ENCODE results near the gene EPB41L4A.
A peak's percentile ranks its signal among the peaks of the same experiment; 100 is the strongest.

The EPB41L4A gene

GRCh38 chr5:112136773-112137172 lies 282.3 kb downstream of the EPB41L4A start:
- peaks cover 7% of the 10 kb centered on the region for H3K9me3 Mint-ChIP-seq
- no peaks in the 10 kb centered on the region for H3K4me1 Mint-ChIP-seq
- peak overlapping the region in 1 of 3 experiments; percentile 41 for H3K27ac Mint-ChIP-seq
- no peaks in the 10 kb centered on the region for H3K27me3 Mint-ChIP-seq (ENCODE audit: low read depth)
- H3K36me3 Mint-ChIP-seq (ENCODE audit: low read depth) = no peaks in the 10 kb centered on the region
- no peak overlapping the region for H3K4me3 Mint-ChIP-seq
- TF ChIP-seq, protein P1, sequence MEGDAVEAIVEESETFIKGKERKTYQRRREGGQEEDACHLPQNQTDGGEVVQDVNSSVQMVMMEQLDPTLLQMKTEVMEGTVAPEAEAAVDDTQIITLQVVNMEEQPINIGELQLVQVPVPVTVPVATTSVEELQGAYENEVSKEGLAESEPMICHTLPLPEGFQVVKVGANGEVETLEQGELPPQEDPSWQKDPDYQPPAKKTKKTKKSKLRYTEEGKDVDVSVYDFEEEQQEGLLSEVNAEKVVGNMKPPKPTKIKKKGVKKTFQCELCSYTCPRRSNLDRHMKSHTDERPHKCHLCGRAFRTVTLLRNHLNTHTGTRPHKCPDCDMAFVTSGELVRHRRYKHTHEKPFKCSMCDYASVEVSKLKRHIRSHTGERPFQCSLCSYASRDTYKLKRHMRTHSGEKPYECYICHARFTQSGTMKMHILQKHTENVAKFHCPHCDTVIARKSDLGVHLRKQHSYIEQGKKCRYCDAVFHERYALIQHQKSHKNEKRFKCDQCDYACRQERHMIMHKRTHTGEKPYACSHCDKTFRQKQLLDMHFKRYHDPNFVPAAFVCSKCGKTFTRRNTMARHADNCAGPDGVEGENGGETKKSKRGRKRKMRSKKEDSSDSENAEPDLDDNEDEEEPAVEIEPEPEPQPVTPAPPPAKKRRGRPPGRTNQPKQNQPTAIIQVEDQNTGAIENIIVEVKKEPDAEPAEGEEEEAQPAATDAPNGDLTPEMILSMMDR (IDR thresholded peaks at IDR 0.05; ENCODE audit: unreplicated experiment in 3 of 3) = no peak

- H3K27ac Mint-ChIP-seq = no peak overlapping the region
- no peaks in the 10 kb centered on the region for H3K36me3 Mint-ChIP-seq (ENCODE audit: low read depth)
- TF ChIP-seq, protein P1 (IDR thresholded peaks at IDR 0.05; ENCODE audit: unreplicated experiment in 3 of 3) = no peak
- peaks cover 13% of the 10 kb centered on the region for H3K4me1 Mint-ChIP-seq
- H3K9me3 Mint-ChIP-seq = peaks cover 3% of the 10 kb centered on the region
- H3K27me3 Mint-ChIP-seq (ENCODE audit: low read depth) = peaks cover 3% of the 10 kb centered on the region
- no peak overlapping the region for H3K4me3 Mint-ChIP-seq
These were observed 291.2 kb downstream of the EPB41L4A start for GRCh38 chr5:112127861-112128260.

DNA sequence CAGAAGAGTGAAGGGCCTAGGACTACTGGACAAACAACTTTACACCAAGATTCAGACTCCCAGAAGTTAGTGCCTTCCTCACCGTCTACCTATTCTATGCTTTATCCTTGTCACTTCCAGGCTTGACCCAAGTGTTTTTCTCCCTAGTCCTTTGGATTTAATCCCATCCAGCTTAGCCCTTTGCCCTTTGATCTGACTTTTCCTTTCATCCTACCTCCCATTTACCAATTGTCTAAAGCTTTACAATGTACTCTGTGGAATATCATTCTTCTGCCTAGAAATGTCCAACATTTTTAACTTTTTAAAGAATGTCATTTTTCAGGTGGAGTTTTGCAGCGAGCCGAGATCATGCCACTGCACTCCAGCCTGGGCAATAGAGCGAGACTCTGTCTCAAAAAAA lies 292.1 kb downstream of the EPB41L4A start:
- H3K36me3 Mint-ChIP-seq (ENCODE audit: low read depth) = no peaks in the 10 kb centered on the region
- no peaks in the 10 kb centered on the region for H3K9me3 Mint-ChIP-seq
- no peak overlapping the region for H3K27ac Mint-ChIP-seq
- peaks cover 3% of the 10 kb centered on the region for H3K27me3 Mint-ChIP-seq (ENCODE audit: low read depth)
- H3K4me1 Mint-ChIP-seq = peaks cover 19% of the 10 kb centered on the region
- H3K4me3 Mint-ChIP-seq = no peak overlapping the region
- TF ChIP-seq, protein P1 (IDR thresholded peaks at IDR 0.05; ENCODE audit: unreplicated experiment in 3 of 3) = no peak

- H3K4me3 Mint-ChIP-seq = no peak overlapping the region
- peaks cover 6% of the 10 kb centered on the region for H3K9me3 Mint-ChIP-seq
- H3K4me1 Mint-ChIP-seq = peaks cover 19% of the 10 kb centered on the region
- H3K27ac Mint-ChIP-seq = peak overlapping the region in 1 of 3 experiments; percentile 50
- TF ChIP-seq, protein P1 (IDR thresholded peaks at IDR 0.05; ENCODE audit: unreplicated experiment in 3 of 3) = no peak
- peaks cover 3% of the 10 kb centered on the region for H3K36me3 Mint-ChIP-seq (ENCODE audit: low read depth)
- H3K27me3 Mint-ChIP-seq (ENCODE audit: low read depth) = peaks cover 3% of the 10 kb centered on the region
These were observed 293.2 kb downstream of the EPB41L4A start for GRCh38 chr5:112125903-112126302.

DNA sequence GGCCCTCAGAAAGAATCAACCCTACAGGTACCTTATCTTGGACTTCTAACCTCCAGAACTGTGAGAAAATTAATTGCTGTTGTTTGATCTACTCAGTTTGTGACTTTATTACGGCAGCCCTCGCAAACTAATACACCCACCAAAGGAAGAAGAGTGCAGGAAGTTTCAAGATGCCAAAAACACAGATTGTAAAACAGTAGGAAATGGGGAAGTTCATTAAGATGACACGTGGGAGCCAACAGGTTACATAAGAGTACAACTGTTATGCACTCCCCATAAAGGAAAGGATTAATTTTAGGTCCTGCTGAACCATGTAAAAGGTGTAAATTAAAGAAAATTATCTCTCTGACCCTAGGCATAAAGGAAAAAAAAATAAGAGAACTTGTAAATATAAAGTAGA lies 294.3 kb downstream of the EPB41L4A start:
- H3K27ac Mint-ChIP-seq = no peak overlapping the region
- TF ChIP-seq, protein P1 (IDR thresholded peaks at IDR 0.05; ENCODE audit: unreplicated experiment in 3 of 3) = no peak
- peaks cover 3% of the 10 kb centered on the region for H3K27me3 Mint-ChIP-seq (ENCODE audit: low read depth)
- peaks cover 10% of the 10 kb centered on the region for H3K9me3 Mint-ChIP-seq
- peaks cover 19% of the 10 kb centered on the region for H3K4me1 Mint-ChIP-seq
- no peak overlapping the region for H3K4me3 Mint-ChIP-seq
- H3K36me3 Mint-ChIP-seq (ENCODE audit: low read depth) = peaks cover 3% of the 10 kb centered on the region

GRCh38 chr5:112123086-112123485 lies 296.0 kb downstream of the EPB41L4A start:
- no peak overlapping the region for H3K4me3 Mint-ChIP-seq
- TF ChIP-seq, protein P1 (IDR thresholded peaks at IDR 0.05; ENCODE audit: unreplicated experiment in 3 of 3) = no peak
- H3K36me3 Mint-ChIP-seq (ENCODE audit: low read depth) = peaks cover 3% of the 10 kb centered on the region
- peaks cover 19% of the 10 kb centered on the region for H3K4me1 Mint-ChIP-seq
- H3K27me3 Mint-ChIP-seq (ENCODE audit: low read depth) = peaks cover 2% of the 10 kb centered on the region
- H3K9me3 Mint-ChIP-seq = peaks cover 16% of the 10 kb centered on the region
- peak overlapping the region; percentile 33 to 56 (median 50) for H3K27ac Mint-ChIP-seq
